HepG2 (cell line): ENCODE data around the gene DLEC1. TPM values are rescaled to one million over a fixed set of nuclear protein-coding genes. Genes with fewer than 3 reads are reported as not detected.
A peak's percentile ranks its signal among the peaks of the same experiment; 100 is the strongest.

Experiments
- ATF7 ChIP-seq, 2 experiments: fragments of 450-650 bp in 1 of 2; sonication (generic) in 1 of 2; formaldehyde crosslinking in 1 of 2; IDR thresholded peaks; 2 replicates each; pipeline versions ENCODE4 v1.4.0 to v1.6.1; 2016 to 2020; ENCODE audit warnings: antibody characterized with exemption in 1 of 2, mild to moderate bottlenecking in 1 of 2, missing genetic modification reagents in 1 of 2
- DPF2 ChIP-seq: sonication (generic); formaldehyde crosslinking; IDR thresholded peaks from 2 replicates; pipeline ENCODE4 v1.4.0; 2020; ENCODE audit warnings: mild to moderate bottlenecking, low read depth, missing genetic modification reagents, borderline replicate concordance
- ESRRA ChIP-seq: sonication (generic); formaldehyde crosslinking; IDR thresholded peaks from 2 replicates; pipeline ENCODE4 v1.5.1; 2020; ENCODE audit warnings: mild to moderate bottlenecking, low read depth, missing genetic modification reagents
- FLYWCH1 ChIP-seq: sonication (generic); formaldehyde crosslinking; IDR thresholded peaks from 2 replicates; pipeline ENCODE4 v1.8.1; 2023; ENCODE audit warnings: mild to moderate bottlenecking, missing genetic modification reagents
- JUND ChIP-seq: sonication (generic); formaldehyde crosslinking; IDR thresholded peaks from 2 replicates; pipeline ENCODE4 v1.8.0; 2022; ENCODE audit warnings: mild to moderate bottlenecking, missing genetic modification reagents
- NR2F2 ChIP-seq: IDR thresholded peaks from 2 replicates; pipeline ENCODE4 v1.6.1; 2012; ENCODE audit warnings: low read depth, inconsistent platforms, borderline replicate concordance
- ZNF235 ChIP-seq: sonication (generic); formaldehyde crosslinking; IDR thresholded peaks from 2 replicates; pipeline ENCODE4 v1.8.1; 2023; ENCODE audit warnings: mild to moderate bottlenecking, missing genetic modification reagents, borderline replicate concordance
- ZNF317 ChIP-seq: sonication (generic); formaldehyde crosslinking; IDR thresholded peaks from 2 replicates; pipeline ENCODE4 v1.5.0; 2020; ENCODE audit warnings: mild to moderate bottlenecking, missing genetic modification reagents
- ZNF768 ChIP-seq: sonication (generic); formaldehyde crosslinking; IDR thresholded peaks from 2 replicates; pipeline ENCODE4 v1.4.0; 2020; ENCODE audit warnings: missing genetic modification reagents
- ZNF883 ChIP-seq: sonication (generic); formaldehyde crosslinking; IDR thresholded peaks from 2 replicates; pipeline ENCODE4 v1.5.1; 2020; ENCODE audit warnings: mild to moderate bottlenecking, missing genetic modification reagents; ENCODE audit errors: not compliant biosample characterization
- polyA plus RNA-seq, 8 experiments: library from polyadenylated mRNA; depleted of rRNA in 3 of 8; stranded (reverse) in 7 of 8; unstranded in 1 of 8; fragments of >200 nt; fragmentation: Illumina TruSeq in 4 of 8; extraction: Trizol in 4 of 8; gene quantifications; 2 replicates each; pipeline versions ENCODE4 v1.2.1 to v1.2.3, GENCODE V29; 2011 to 2016; ENCODE audit warnings: low read depth in 4 of 8, missing spikeins in 1 of 8, mixed read lengths in 1 of 8; ENCODE audit not compliant: insufficient read depth in 1 of 8
- total RNA-seq, 5 experiments: library from RNA; depleted of rRNA; stranded (reverse); fragments of >200 nt; fragmentation: Illumina TruSeq; extraction: Trizol; gene quantifications; 2 replicates each; pipeline ENCODE4 v1.2.3, GENCODE V29; 2016; ENCODE audit warnings: low read depth in 1 of 5
- TF ChIP-seq, protein P1 (sequence below): sonication (generic); formaldehyde crosslinking; IDR thresholded peaks from 2 replicates; pipeline ENCODE4 v1.4.0; 2020; ENCODE audit warnings: low read depth, mild to moderate bottlenecking, missing genetic modification reagents
- TF ChIP-seq, protein P2 (sequence below): sonication (generic); formaldehyde crosslinking; IDR thresholded peaks from 2 replicates; pipeline ENCODE4 v1.4.0; 2020; ENCODE audit warnings: missing genetic modification reagents, mild to moderate bottlenecking, borderline replicate concordance
- TF ChIP-seq, protein P3 (sequence below): sonication (generic); formaldehyde crosslinking; IDR thresholded peaks from 2 replicates; pipeline ENCODE4 v1.8.0; 2022; ENCODE audit warnings: mild to moderate bottlenecking, missing genetic modification reagents, moderate library complexity
- TF ChIP-seq, protein P4 (sequence below), 2 experiments: sonication (generic) in 1 of 2; formaldehyde crosslinking in 1 of 2; IDR thresholded peaks; 2 replicates each; pipeline versions ENCODE4 v1.4.0 to v1.6.1; 2016 to 2020; ENCODE audit warnings: borderline replicate concordance in 1 of 2, low read depth in 1 of 2, mild to moderate bottlenecking in 1 of 2, missing genetic modification reagents in 1 of 2
- TF ChIP-seq, protein P5 (sequence below): IDR thresholded peaks from 2 replicates; pipeline ENCODE4 v1.6.1; 2016; ENCODE audit warnings: missing genetic modification reagents, missing compliant biosample characterization
- TF ChIP-seq, protein P6 (sequence below), 2 experiments: fragments of 450-650 bp in 1 of 2; sonication (generic) in 1 of 2; formaldehyde crosslinking; IDR thresholded peaks; 2 replicates each; pipeline versions ENCODE4 v1.5.0 to v1.8.0; 2020 to 2022; ENCODE audit warnings: mild to moderate bottlenecking in 1 of 2, missing genetic modification reagents in 1 of 2

The DLEC1 gene
- total and polyA plus RNA-seq, 2 of the 13 experiments (the other 11 are each of a cell fraction or from before 2014, with no cell fraction given), result 0.09 TPM; not detected in 1

DNA sequence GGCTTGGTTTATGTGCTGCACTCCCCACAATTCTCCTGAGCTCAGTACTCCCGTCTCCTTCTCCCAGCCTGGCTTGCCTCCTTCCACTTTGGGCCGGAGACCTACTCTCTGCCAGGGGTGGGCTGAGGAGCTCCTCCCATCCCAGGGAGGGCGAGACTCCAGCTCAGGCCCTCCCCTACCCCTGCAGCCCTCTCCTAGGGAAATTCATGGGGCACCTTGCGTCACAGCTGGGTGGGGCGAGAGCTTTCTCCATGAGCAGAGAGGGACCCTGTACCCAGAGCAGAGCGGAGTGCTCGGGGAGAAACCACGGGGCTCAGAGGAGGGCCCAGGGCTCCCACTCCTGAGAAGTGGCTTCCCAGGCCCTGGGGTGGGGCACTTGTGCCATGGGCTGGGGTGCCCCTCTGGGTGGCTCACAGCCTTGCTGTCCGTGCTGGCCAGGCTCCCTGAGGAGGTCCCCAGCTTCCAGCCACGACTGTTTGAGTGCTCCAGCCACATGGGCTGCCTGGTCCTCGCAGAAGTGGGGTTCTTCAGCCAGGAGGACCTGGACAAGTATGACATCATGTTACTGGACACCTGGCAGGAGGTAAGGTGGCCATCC, 35.1 kb upstream of the DLEC1 start (continued):
- TF ChIP-seq, protein P1, sequence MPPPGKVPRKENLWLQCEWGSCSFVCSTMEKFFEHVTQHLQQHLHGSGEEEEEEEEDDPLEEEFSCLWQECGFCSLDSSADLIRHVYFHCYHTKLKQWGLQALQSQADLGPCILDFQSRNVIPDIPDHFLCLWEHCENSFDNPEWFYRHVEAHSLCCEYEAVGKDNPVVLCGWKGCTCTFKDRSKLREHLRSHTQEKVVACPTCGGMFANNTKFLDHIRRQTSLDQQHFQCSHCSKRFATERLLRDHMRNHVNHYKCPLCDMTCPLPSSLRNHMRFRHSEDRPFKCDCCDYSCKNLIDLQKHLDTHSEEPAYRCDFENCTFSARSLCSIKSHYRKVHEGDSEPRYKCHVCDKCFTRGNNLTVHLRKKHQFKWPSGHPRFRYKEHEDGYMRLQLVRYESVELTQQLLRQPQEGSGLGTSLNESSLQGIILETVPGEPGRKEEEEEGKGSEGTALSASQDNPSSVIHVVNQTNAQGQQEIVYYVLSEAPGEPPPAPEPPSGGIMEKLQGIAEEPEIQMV (CRISPR knock-in tag), result no peak
- peak; percentile 25 for TF ChIP-seq ZNF317
- TF ChIP-seq, protein P2, sequence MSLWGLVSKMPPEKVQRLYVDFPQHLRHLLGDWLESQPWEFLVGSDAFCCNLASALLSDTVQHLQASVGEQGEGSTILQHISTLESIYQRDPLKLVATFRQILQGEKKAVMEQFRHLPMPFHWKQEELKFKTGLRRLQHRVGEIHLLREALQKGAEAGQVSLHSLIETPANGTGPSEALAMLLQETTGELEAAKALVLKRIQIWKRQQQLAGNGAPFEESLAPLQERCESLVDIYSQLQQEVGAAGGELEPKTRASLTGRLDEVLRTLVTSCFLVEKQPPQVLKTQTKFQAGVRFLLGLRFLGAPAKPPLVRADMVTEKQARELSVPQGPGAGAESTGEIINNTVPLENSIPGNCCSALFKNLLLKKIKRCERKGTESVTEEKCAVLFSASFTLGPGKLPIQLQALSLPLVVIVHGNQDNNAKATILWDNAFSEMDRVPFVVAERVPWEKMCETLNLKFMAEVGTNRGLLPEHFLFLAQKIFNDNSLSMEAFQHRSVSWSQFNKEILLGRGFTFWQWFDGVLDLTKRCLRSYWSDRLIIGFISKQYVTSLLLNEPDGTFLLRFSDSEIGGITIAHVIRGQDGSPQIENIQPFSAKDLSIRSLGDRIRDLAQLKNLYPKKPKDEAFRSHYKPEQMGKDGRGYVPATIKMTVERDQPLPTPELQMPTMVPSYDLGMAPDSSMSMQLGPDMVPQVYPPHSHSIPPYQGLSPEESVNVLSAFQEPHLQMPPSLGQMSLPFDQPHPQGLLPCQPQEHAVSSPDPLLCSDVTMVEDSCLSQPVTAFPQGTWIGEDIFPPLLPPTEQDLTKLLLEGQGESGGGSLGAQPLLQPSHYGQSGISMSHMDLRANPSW (CRISPR knock-in tag), result peak; percentile 35; the same call in 1 of the 2 replicates
- TF ChIP-seq ZNF768 (CRISPR knock-in tag), result no peak
- TF ChIP-seq, protein P3, sequence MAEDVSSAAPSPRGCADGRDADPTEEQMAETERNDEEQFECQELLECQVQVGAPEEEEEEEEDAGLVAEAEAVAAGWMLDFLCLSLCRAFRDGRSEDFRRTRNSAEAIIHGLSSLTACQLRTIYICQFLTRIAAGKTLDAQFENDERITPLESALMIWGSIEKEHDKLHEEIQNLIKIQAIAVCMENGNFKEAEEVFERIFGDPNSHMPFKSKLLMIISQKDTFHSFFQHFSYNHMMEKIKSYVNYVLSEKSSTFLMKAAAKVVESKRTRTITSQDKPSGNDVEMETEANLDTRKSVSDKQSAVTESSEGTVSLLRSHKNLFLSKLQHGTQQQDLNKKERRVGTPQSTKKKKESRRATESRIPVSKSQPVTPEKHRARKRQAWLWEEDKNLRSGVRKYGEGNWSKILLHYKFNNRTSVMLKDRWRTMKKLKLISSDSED (CRISPR knock-in tag), result no peak; the same call in 1 of the 2 replicates
- TF ChIP-seq ESRRA (CRISPR knock-in tag), result no peak
- TF ChIP-seq ATF7 (IDR thresholded peaks at IDR 0.05), result peak; percentile 72
- TF ChIP-seq ATF7 (CRISPR knock-in tag; IDR thresholded peaks at IDR 0.05), result 0 out of 2 replicates have a peak, but pooled peaks have one; percentile 28
- TF ChIP-seq, protein P4, sequence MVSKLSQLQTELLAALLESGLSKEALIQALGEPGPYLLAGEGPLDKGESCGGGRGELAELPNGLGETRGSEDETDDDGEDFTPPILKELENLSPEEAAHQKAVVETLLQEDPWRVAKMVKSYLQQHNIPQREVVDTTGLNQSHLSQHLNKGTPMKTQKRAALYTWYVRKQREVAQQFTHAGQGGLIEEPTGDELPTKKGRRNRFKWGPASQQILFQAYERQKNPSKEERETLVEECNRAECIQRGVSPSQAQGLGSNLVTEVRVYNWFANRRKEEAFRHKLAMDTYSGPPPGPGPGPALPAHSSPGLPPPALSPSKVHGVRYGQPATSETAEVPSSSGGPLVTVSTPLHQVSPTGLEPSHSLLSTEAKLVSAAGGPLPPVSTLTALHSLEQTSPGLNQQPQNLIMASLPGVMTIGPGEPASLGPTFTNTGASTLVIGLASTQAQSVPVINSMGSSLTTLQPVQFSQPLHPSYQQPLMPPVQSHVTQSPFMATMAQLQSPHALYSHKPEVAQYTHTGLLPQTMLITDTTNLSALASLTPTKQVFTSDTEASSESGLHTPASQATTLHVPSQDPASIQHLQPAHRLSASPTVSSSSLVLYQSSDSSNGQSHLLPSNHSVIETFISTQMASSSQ (IDR thresholded peaks at IDR 0.05; ENCODE audit: low read depth), result no peak
- TF ChIP-seq, protein P4 (CRISPR knock-in tag; IDR thresholded peaks at IDR 0.05; ENCODE audit: borderline replicate concordance), result no peak
- TF ChIP-seq JUND (CRISPR knock-in tag), result no peak
- no peak for TF ChIP-seq FLYWCH1 (CRISPR knock-in tag)
- TF ChIP-seq ZNF235, result no peak
- TF ChIP-seq, protein P5, sequence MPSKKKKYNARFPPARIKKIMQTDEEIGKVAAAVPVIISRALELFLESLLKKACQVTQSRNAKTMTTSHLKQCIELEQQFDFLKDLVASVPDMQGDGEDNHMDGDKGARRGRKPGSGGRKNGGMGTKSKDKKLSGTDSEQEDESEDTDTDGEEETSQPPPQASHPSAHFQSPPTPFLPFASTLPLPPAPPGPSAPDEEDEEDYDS (CRISPR knock-in tag), result no peak
- peak; percentile 32 for TF ChIP-seq ZNF883 (CRISPR knock-in tag)
- TF ChIP-seq DPF2 (CRISPR knock-in tag), result 0 out of 2 replicates have a peak, but pooled peaks have one; percentile 22
- no peak for TF ChIP-seq NR2F2
- TF ChIP-seq, protein P6, sequence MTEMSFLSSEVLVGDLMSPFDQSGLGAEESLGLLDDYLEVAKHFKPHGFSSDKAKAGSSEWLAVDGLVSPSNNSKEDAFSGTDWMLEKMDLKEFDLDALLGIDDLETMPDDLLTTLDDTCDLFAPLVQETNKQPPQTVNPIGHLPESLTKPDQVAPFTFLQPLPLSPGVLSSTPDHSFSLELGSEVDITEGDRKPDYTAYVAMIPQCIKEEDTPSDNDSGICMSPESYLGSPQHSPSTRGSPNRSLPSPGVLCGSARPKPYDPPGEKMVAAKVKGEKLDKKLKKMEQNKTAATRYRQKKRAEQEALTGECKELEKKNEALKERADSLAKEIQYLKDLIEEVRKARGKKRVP (CRISPR knock-in tag; IDR thresholded peaks at IDR 0.05), result peak in 1 of 2 experiments; percentile 80; a peak in 2 of 4 replicates
